Spinal cord (tissue), 10 donors: ENCODE results near the gene GALNS. TPM values are rescaled to one million over a fixed set of nuclear protein-coding genes. Genes with fewer than 3 reads are reported as not detected.
A peak's percentile ranks its signal among the peaks of the same experiment; 100 is the strongest.
"Not testable (repeated sequence)": the region's sequence is repeated elsewhere in the genome, so short reads cannot be mapped to it uniquely, and the experiment has no call there.

Source experiments
- DNase-seq, 6 donors: peaks; one replicate each; pipeline versions ENCODE4 v3.0.0 to v3.0.0-alpha.2; 2013 to 2015; ENCODE audit warnings: low spot score in 6 of 6, low read depth in 4 of 6
- H3K27ac ChIP-seq: one replicate; pipeline ENCODE4 v1.5.1; 2013; ENCODE audit warnings: low read depth, low read length, control low read depth
- H3K27me3 ChIP-seq: one replicate; pipeline ENCODE4 v1.6.1; 2013; ENCODE audit warnings: low read length; ENCODE audit not compliant: control insufficient read depth, insufficient read depth
- H3K36me3 ChIP-seq: one replicate; pipeline ENCODE4 v1.6.1; 2013; ENCODE audit warnings: low read length; ENCODE audit not compliant: control insufficient read depth, insufficient read depth
- H3K4me1 ChIP-seq: one replicate; pipeline ENCODE4 v1.6.1; 2013; ENCODE audit warnings: low read length; ENCODE audit not compliant: control insufficient read depth, insufficient read depth
- H3K4me3 ChIP-seq: one replicate; pipeline ENCODE4 v1.5.1; 2013; ENCODE audit warnings: low read depth, low read length, control low read depth
- H3K9me3 ChIP-seq: one replicate; pipeline ENCODE4 v1.6.1; 2013; ENCODE audit warnings: low read length; ENCODE audit not compliant: control insufficient read depth, insufficient read depth
- WGBS: methylation state at CpG from one replicate; pipeline ENCODE4 v1.1.5; 2013; ENCODE audit warnings: missing lambda C conversion rate; ENCODE audit not compliant: insufficient coverage; 5-methylcytosine and 5-hydroxymethylcytosine counted together
- polyA plus RNA-seq, 2 donors: library from polyadenylated mRNA; unstranded; fragments of 120-200 nt; gene quantifications; one replicate each; pipeline ENCODE4 v1.2.1, GENCODE V29; 2013; ENCODE audit not compliant: insufficient read length in 2 of 2
- total RNA-seq, 2 donors: library from RNA; depleted of rRNA in 1 of 2; stranded (reverse); fragments of 120-200 nt in 1 of 2; fragments of >200 nt in 1 of 2; gene quantifications; one replicate each; pipeline versions ENCODE4 v1.2.3 to v1.2.4, GENCODE V29; 2013 to 2014
- donor health status: healthy.

GALNS gene
- total and polyA plus RNA-seq, 4 donors, result 11.8 to 42.8 (median 24.4) TPM

GRCh38 chr16:88891083-88891482, 34.3 kb upstream of the GALNS start:
- WGBS, result 80% methylated on average over 16 of the region's 16 CpGs
- no peak overlapping the region for H3K27ac ChIP-seq
- H3K27me3 ChIP-seq, result no peaks in the 10 kb centered on the region
- no peak overlapping the region for H3K4me3 ChIP-seq
- H3K4me1 ChIP-seq, result peaks cover 20% of the 10 kb centered on the region
- DNase-seq, result no peak
- H3K36me3 ChIP-seq, result peaks cover 87% of the 10 kb centered on the region
- H3K9me3 ChIP-seq, result no peaks in the 10 kb centered on the region

GRCh38 chr16:88889702-88890352, 33.1 kb upstream of the GALNS start:
- Histone ChIP-seq H3K4me1 (peaks cover 20% of the 10 kb centered on the region), H3K36me3 (peaks cover 87% of the 10 kb centered on the region)
- DNase-seq, H3K27me3 ChIP-seq, H3K9me3 ChIP-seq, H3K4me3 ChIP-seq, H3K27ac ChIP-seq: not testable (repeated sequence)
- 88% methylated on average over 39 of the region's 48 CpGs for WGBS

GRCh38 chr16:88888461-88889387, 32.0 kb upstream of the GALNS start:
- Histone ChIP-seq H3K27ac (no peak overlapping the region), H3K9me3 (no peaks in the 10 kb centered on the region), H3K4me1 (peaks cover 20% of the 10 kb centered on the region), H3K27me3 (no peaks in the 10 kb centered on the region), H3K4me3 (no peak overlapping the region), H3K36me3 (peaks cover 93% of the 10 kb centered on the region)
- DNase-seq, result peak in 1 of 6 donors; percentile 49
- WGBS, result 82% methylated on average over 22 of the region's 30 CpGs

- Histone ChIP-seq H3K27me3 (no peaks in the 10 kb centered on the region), H3K27ac (no peak overlapping the region), H3K9me3 (no peaks in the 10 kb centered on the region), H3K4me3 (no peak overlapping the region), H3K4me1 (peaks cover 20% of the 10 kb centered on the region), H3K36me3 (peaks cover 93% of the 10 kb centered on the region)
- 79% methylated on average over 8 of the region's 14 CpGs for WGBS
- DNase-seq, result no peak
Measured at GRCh38 chr16:88888057-88888456, 31.3 kb upstream of the GALNS start.

GRCh38 chr16:88886845-88887521, 30.2 kb upstream of the GALNS start:
- Histone ChIP-seq H3K27me3 (no peaks in the 10 kb centered on the region), H3K36me3 (peaks cover 95% of the 10 kb centered on the region), H3K4me3 (no peak overlapping the region), H3K27ac (no peak overlapping the region), H3K4me1 (peaks cover 20% of the 10 kb centered on the region), H3K9me3 (no peaks in the 10 kb centered on the region)
- peak in 2 of 6 donors; percentile 15 to 54 for DNase-seq
- WGBS, result 72% methylated on average over 37 of the region's 39 CpGs

- no peaks in the 10 kb centered on the region for H3K9me3 ChIP-seq
- peaks cover 95% of the 10 kb centered on the region for H3K36me3 ChIP-seq
- no peak overlapping the region for H3K27ac ChIP-seq
- no peak for DNase-seq
- no peaks in the 10 kb centered on the region for H3K27me3 ChIP-seq
- H3K4me3 ChIP-seq, result no peak overlapping the region
- peaks cover 24% of the 10 kb centered on the region for H3K4me1 ChIP-seq
- 91% methylated on average over 15 of the region's 15 CpGs for WGBS
Measured at GRCh38 chr16:88886420-88886844, 29.7 kb upstream of the GALNS start.

GRCh38 chr16:88885693-88886280, 29.0 kb upstream of the GALNS start:
- peaks cover 95% of the 10 kb centered on the region for H3K36me3 ChIP-seq

GRCh38 chr16:88884569-88885271, 28.0 kb upstream of the GALNS start:
- DNase-seq, result no peak
- Histone ChIP-seq H3K36me3 (peaks cover 95% of the 10 kb centered on the region), H3K4me1 (peaks cover 36% of the 10 kb centered on the region), H3K9me3 (no peaks in the 10 kb centered on the region), H3K4me3 (no peak overlapping the region), H3K27me3 (no peaks in the 10 kb centered on the region), H3K27ac (no peak overlapping the region)
- WGBS, result 94% methylated on average over 37 of the region's 39 CpGs

More at GRCh38 chr16:88885693-88886280, 29.0 kb upstream of the GALNS start:
- WGBS, result 87% methylated on average over 28 of the region's 28 CpGs
- Histone ChIP-seq H3K4me1 (peaks cover 26% of the 10 kb centered on the region), H3K9me3 (no peaks in the 10 kb centered on the region), H3K27ac (no peak overlapping the region), H3K27me3 (no peaks in the 10 kb centered on the region), H3K4me3 (no peak overlapping the region)
- no peak for DNase-seq

- H3K27ac ChIP-seq, result no peak overlapping the region
- H3K27me3 ChIP-seq, result no peaks in the 10 kb centered on the region
- H3K36me3 ChIP-seq, result peaks cover 97% of the 10 kb centered on the region
- H3K4me1 ChIP-seq, result peaks cover 36% of the 10 kb centered on the region
- no peaks in the 10 kb centered on the region for H3K9me3 ChIP-seq
- DNase-seq, result no peak
- WGBS, result 79% methylated on average over 11 of the region's 11 CpGs
- no peak overlapping the region for H3K4me3 ChIP-seq
Measured at GRCh38 chr16:88883946-88884345, 27.2 kb upstream of the GALNS start.
